Fibroblast of the conjunctiva (primary cell): ENCODE measurements around the gene MSRB1.

Experiments used
- DNase-seq: peaks from one replicate; pipeline ENCODE4 v3.0.0-alpha.2; 2010; ENCODE audit warnings: low read depth

MSRB1 gene

GRCh38 chr16:1895949-1896675 is 46.9 kb downstream of the MSRB1 start:
- no peak for DNase-seq

GRCh38 chr16:1895068-1895467 is 47.9 kb downstream of the MSRB1 start:
- DNase-seq = no peak

GRCh38 chr16:1890708-1891050 is 52.3 kb downstream of the MSRB1 start:
- DNase-seq = no peak

- no peak for DNase-seq
These were observed 52.8 kb downstream of the MSRB1 start for GRCh38 chr16:1890024-1890707.
